HG03066 (cell line): Measurements from ENCODE around the gene TARM1.

ENCODE experiments used
- ATAC-seq: cut with Tn5 transposase; IDR thresholded peaks from one replicate; pipeline ENCODE4 v1.9.1; 2021; ENCODE audit warnings: low read depth; ENCODE audit not compliant: unreplicated experiment

The TARM1 gene

GRCh38 chr19:54081032-54081431 is at the start of gene TARM1:
TSS of gene TARM1 (minus strand) at chr19:54081365. CDS start at chr19:54081340, 25 bp downstream.
- no peak for ATAC-seq

- ATAC-seq = no peak
Measured at GRCh38 chr19:54129617-54129996, 48.4 kb upstream of the TARM1 start.

- ATAC-seq = no peak
Measured at GRCh38 chr19:54128796-54129616, 47.8 kb upstream of the TARM1 start.

- no peak for ATAC-seq
Measured at GRCh38 chr19:54128441-54128725, 47.2 kb upstream of the TARM1 start.

GRCh38 chr19:54127688-54128440 is 46.7 kb upstream of the TARM1 start:
- ATAC-seq = no peak

GRCh38 chr19:54125713-54126112 is 44.5 kb upstream of the TARM1 start:
- no peak for ATAC-seq

GRCh38 chr19:54124393-54124792 is 43.2 kb upstream of the TARM1 start:
- no peak for ATAC-seq

- no peak for ATAC-seq
Measured at GRCh38 chr19:54123682-54124081, 42.5 kb upstream of the TARM1 start.

- ATAC-seq = no peak
Measured at GRCh38 chr19:54121259-54121658, 40.1 kb upstream of the TARM1 start.

- ATAC-seq = peak; percentile 67
Measured at GRCh38 chr19:54115109-54116063, 34.2 kb upstream of the TARM1 start, which contains the start of the genes PRPF31 and TFPT. TSS of gene PRPF31 (plus strand) at chr19:54115754. CDS start at chr19:54118279, 2,525 bp downstream. TSS of gene TFPT (minus strand) at chr19:54115657. CDS start at chr19:54115269, 388 bp downstream.

GRCh38 chr19:54114340-54115108 is 33.4 kb upstream of the TARM1 start:
- ATAC-seq = peak; percentile 14

- ATAC-seq = no peak
Measured at GRCh38 chr19:54109651-54110050, 28.5 kb upstream of the TARM1 start.

GRCh38 chr19:54108496-54108895 is 27.3 kb upstream of the TARM1 start:
- ATAC-seq = no peak

- ATAC-seq = no peak
Measured at GRCh38 chr19:54107876-54108490, 26.8 kb upstream of the TARM1 start.

- no peak for ATAC-seq
Measured at GRCh38 chr19:54106716-54107115, 25.6 kb upstream of the TARM1 start.

GRCh38 chr19:54105796-54106195 is 24.6 kb upstream of the TARM1 start:
- ATAC-seq = no peak

GRCh38 chr19:54104998-54105715 is 24.0 kb upstream of the TARM1 start:
- no peak for ATAC-seq

- ATAC-seq = peak; percentile 90
Measured at GRCh38 chr19:54102421-54103169, 21.4 kb upstream of the TARM1 start, which contains the start of gene NDUFA3. TSS of gene NDUFA3 (plus strand) at chr19:54102855. CDS start at chr19:54102879, 24 bp downstream.
